ENCODE data around the gene SEPTIN14.
"Not testable (repeated sequence)": the region's sequence is repeated elsewhere in the genome, so short reads cannot be mapped to it uniquely, and the experiment has no call there.

Gene SEPTIN14

DNA sequence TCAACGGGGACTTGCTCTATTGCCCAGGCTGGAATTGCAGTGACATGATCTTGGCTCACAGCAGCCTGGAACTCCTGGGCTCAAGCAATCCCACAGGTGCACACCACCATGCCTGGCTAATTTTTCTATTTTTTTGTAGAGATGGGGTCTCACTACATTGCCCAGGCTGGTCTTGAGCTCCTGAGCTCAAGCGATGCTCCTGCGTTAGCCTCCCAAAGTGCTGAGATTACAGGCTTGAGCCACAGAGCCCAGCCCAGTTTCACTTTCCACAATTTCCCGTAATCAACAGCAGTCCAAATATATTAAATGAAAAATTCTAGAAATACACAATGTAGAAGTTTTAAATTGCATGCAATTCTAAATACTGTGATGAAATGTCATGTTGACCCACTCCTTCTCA, 24.0 kb downstream of the SEPTIN14 start:
- Mint-ChIP-seq H3K4me1 (ENCODE audit: low read depth) (no peaks in the 10 kb centered on the region), H3K4me3 (no peak overlapping the region), H3K36me3 (ENCODE audit: low read depth) (no peaks in the 10 kb centered on the region), H3K27me3 (ENCODE audit: low read depth) (no peaks in the 10 kb centered on the region), H3K27ac (no peak overlapping the region), H3K9me3 (no peaks in the 10 kb centered on the region)

GRCh38 chr7:55827577-55827976, 35.0 kb downstream of the SEPTIN14 start:
- Mint-ChIP-seq H3K4me1 (ENCODE audit: low read depth) (no peaks in the 10 kb centered on the region), H3K9me3 (peaks cover 40% of the 10 kb centered on the region), H3K4me3 (no peak overlapping the region), H3K36me3 (ENCODE audit: low read depth) (no peaks in the 10 kb centered on the region), H3K27me3 (ENCODE audit: low read depth) (no peaks in the 10 kb centered on the region), H3K27ac (no peak overlapping the region)

- peaks cover 22% of the 10 kb centered on the region for H3K9me3 Mint-ChIP-seq
- no peaks in the 10 kb centered on the region for H3K4me1 Mint-ChIP-seq (ENCODE audit: low read depth)
- no peak overlapping the region for H3K4me3 Mint-ChIP-seq
These were observed 43.9 kb downstream of the SEPTIN14 start for GRCh38 chr7:55818686-55819085.

GRCh38 chr7:55797260-55797659, 65.3 kb downstream of the SEPTIN14 start:
- not testable (repeated sequence) for H3K27ac Mint-ChIP-seq; H3K27me3 Mint-ChIP-seq (ENCODE audit: low read depth); H3K4me1 Mint-ChIP-seq (ENCODE audit: low read depth); H3K4me3 Mint-ChIP-seq; H3K36me3 Mint-ChIP-seq (ENCODE audit: low read depth)
- peaks cover 14% of the 10 kb centered on the region for H3K9me3 Mint-ChIP-seq

More at GRCh38 chr7:55818686-55819085, 43.9 kb downstream of the SEPTIN14 start:
- H3K27ac Mint-ChIP-seq = no peak overlapping the region
- H3K27me3 Mint-ChIP-seq (ENCODE audit: low read depth) = no peaks in the 10 kb centered on the region
- no peaks in the 10 kb centered on the region for H3K36me3 Mint-ChIP-seq (ENCODE audit: low read depth)

DNA sequence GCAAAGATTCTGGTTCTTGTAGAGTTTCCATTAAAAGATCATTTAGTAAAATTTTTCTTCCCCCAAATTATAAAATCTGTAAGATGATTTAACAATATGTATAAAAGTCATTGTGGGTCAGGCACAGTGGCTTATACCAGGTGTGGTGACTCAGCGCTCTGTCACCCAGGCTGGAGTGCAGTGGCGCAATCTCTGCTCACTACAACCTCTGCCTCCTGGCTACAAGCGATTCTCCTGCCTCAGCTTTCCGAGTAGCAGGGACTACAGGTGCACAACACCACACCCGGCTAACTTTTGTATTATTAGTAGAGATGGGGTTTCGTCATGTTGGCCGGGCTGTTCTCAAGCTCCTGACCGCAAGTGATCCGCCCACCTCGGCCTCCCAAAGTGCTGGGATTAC, 68.0 kb downstream of the SEPTIN14 start:
- Mint-ChIP-seq H3K27me3 (ENCODE audit: low read depth) (no peaks in the 10 kb centered on the region), H3K27ac (no peak overlapping the region), H3K36me3 (ENCODE audit: low read depth) (peaks cover 3% of the 10 kb centered on the region), H3K4me3 (no peak overlapping the region), H3K4me1 (ENCODE audit: low read depth) (no peaks in the 10 kb centered on the region), H3K9me3 (peaks cover 14% of the 10 kb centered on the region)

DNA sequence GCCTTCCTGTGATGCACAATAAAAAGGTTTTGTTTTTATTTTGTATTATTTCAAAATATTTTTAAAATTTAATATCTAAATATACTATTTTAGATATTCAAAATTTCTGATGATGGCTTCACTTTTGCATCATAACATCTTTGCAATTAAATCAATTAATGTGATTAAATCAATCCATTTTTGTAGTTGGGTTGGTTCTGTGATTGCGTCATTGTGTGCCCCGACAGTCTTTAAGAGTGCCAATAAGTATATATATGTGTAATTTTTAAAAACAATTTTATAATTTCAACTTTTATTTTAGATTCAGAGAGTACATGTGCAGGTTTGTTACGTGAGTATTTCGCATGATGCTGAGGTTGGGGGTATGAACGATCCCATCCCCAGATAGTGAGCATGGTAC, 70.5 kb downstream of the SEPTIN14 start:
- H3K27me3 Mint-ChIP-seq (ENCODE audit: low read depth) = no peaks in the 10 kb centered on the region

GRCh38 chr7:55787796-55788195, 74.8 kb downstream of the SEPTIN14 start:
- Mint-ChIP-seq H3K27me3 (ENCODE audit: low read depth) (no peaks in the 10 kb centered on the region), H3K4me3 (no peak overlapping the region), H3K36me3 (ENCODE audit: low read depth) (no peaks in the 10 kb centered on the region), H3K27ac (no peak overlapping the region), H3K9me3 (peaks cover 4% of the 10 kb centered on the region), H3K4me1 (ENCODE audit: low read depth) (no peaks in the 10 kb centered on the region)

More for the DNA sequence above, 70.5 kb downstream of the SEPTIN14 start:
- peaks cover 10% of the 10 kb centered on the region for H3K9me3 Mint-ChIP-seq
- H3K27ac Mint-ChIP-seq = no peak overlapping the region
- H3K36me3 Mint-ChIP-seq (ENCODE audit: low read depth) = peaks cover 1% of the 10 kb centered on the region
- H3K4me1 Mint-ChIP-seq (ENCODE audit: low read depth) = no peaks in the 10 kb centered on the region
- H3K4me3 Mint-ChIP-seq = no peak overlapping the region

DNA sequence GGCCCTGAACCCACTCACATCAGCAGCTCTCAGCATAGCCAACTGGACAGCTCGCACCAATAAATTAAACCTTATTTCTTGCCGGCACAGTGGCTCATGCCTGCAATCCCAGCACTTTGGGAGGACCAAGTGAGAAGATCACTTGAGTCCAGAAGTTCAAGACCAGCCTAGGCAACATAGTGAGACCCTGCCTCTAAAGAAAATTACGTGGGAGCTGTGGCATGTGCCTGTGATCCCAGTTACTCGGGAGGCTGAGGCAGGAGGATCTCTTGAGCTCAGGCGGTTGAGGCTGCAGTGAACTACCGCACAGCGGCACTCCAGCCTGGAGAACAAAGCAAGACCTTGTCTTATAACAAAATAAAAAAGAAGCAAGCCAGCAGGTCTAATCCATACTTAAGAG, 75.7 kb downstream of the SEPTIN14 start:
- Mint-ChIP-seq H3K4me3 (no peak overlapping the region), H3K36me3 (ENCODE audit: low read depth) (no peaks in the 10 kb centered on the region), H3K27ac (no peak overlapping the region)

DNA sequence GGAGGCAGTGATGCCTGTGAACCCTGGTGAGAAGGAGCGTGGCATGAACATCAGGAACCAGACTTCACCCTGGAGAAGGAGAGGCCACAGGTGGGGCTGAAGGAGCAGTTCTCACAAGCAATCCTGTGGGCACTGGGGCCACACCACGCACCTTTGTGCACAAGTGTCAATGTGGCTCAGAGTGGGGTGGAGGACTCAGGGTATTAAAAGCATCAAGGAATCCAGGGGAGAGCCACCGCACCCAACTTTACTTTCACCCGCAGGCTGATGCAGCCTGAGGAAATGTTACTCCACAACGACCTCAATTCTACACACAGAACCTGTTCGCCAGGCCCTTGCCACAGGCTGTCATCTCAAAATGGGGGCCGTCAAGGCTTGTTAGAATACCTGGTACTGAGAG, 77.1 kb downstream of the SEPTIN14 start:
- not testable (repeated sequence) for H3K9me3 Mint-ChIP-seq; H3K36me3 Mint-ChIP-seq (ENCODE audit: low read depth); H3K27me3 Mint-ChIP-seq (ENCODE audit: low read depth); H3K27ac Mint-ChIP-seq; H3K4me3 Mint-ChIP-seq; H3K4me1 Mint-ChIP-seq (ENCODE audit: low read depth)

More for the DNA sequence above, 75.7 kb downstream of the SEPTIN14 start:
- no peaks in the 10 kb centered on the region for H3K27me3 Mint-ChIP-seq (ENCODE audit: low read depth)
- peaks cover 4% of the 10 kb centered on the region for H3K9me3 Mint-ChIP-seq
- no peaks in the 10 kb centered on the region for H3K4me1 Mint-ChIP-seq (ENCODE audit: low read depth)

DNA sequence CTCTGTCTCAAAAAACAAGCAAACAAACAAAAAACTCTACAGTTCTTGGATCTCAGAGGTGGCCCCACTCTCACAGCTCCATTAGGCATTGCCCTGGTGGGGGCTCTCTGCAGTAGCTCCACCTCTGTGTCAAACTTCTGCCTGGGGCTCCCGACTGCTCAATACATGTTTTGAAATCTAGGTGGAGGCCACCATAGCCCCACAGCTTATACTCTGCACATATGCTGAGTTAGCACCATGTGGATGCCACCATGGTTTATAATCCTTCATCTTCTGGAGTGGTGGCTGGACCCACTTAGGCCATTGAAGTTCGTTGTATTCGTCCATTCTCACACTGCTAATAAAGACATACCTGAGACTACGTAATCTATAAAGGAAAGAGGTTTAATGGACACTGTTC, 78.4 kb downstream of the SEPTIN14 start:
- Mint-ChIP-seq H3K36me3 (ENCODE audit: low read depth) (no peaks in the 10 kb centered on the region), H3K9me3 (peaks cover 4% of the 10 kb centered on the region), H3K27me3 (ENCODE audit: low read depth) (no peaks in the 10 kb centered on the region), H3K27ac (no peak overlapping the region), H3K4me1 (ENCODE audit: low read depth) (no peaks in the 10 kb centered on the region), H3K4me3 (no peak overlapping the region)

DNA sequence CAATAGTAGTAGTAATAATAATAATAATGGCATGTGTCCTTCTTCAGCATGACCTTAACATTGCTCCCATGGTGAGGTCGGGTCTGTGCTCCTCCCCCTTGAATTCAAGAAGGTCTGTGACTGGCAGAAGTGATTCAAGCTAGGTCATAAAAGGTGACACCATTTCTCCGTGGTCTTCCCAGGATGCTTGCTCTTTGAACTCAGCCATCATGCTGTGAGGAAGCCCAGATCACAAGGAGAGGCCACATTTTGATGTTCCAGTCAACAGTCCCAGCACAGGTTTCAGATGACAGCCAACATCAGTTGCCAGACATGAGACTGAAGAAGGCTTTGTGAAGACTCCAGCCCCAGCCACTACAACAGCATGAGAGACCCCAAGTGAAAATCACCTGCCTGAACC, 83.9 kb downstream of the SEPTIN14 start:
- Mint-ChIP-seq H3K27ac (no peak overlapping the region), H3K4me1 (ENCODE audit: low read depth) (no peaks in the 10 kb centered on the region), H3K36me3 (ENCODE audit: low read depth) (no peaks in the 10 kb centered on the region), H3K9me3 (no peaks in the 10 kb centered on the region), H3K27me3 (ENCODE audit: low read depth) (no peaks in the 10 kb centered on the region), H3K4me3 (no peak overlapping the region)

DNA sequence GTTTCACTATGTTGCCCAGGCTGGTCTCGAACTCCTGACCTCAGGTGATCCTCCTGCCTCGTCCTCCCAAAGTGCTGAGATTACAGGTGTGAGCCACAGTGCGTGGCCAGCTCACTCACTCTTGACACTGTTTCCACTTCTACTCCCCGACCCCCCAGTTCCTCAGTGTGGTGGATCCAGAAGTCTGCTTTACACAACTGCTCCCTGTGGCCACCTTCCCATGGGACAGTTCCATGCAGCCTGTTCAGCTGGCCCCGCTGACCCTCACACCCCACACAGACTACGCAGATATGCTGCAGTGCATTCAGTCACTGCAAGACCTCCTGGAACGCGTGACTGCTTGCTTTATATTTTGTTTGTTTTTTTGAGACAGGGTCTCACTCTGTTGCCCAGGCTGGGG, 86.4 kb downstream of the SEPTIN14 start:
- Mint-ChIP-seq H3K9me3 (no peaks in the 10 kb centered on the region), H3K36me3 (ENCODE audit: low read depth) (peaks cover 4% of the 10 kb centered on the region), H3K4me3 (no peak overlapping the region), H3K27ac (no peak overlapping the region), H3K4me1 (ENCODE audit: low read depth) (no peaks in the 10 kb centered on the region), H3K27me3 (ENCODE audit: low read depth) (no peaks in the 10 kb centered on the region)

- no peak overlapping the region for H3K4me3 Mint-ChIP-seq
- no peaks in the 10 kb centered on the region for H3K27me3 Mint-ChIP-seq (ENCODE audit: low read depth)
- H3K36me3 Mint-ChIP-seq (ENCODE audit: low read depth) = peaks cover 4% of the 10 kb centered on the region
These were observed 87.5 kb downstream of the SEPTIN14 start for GRCh38 chr7:55775051-55775420.

DNA sequence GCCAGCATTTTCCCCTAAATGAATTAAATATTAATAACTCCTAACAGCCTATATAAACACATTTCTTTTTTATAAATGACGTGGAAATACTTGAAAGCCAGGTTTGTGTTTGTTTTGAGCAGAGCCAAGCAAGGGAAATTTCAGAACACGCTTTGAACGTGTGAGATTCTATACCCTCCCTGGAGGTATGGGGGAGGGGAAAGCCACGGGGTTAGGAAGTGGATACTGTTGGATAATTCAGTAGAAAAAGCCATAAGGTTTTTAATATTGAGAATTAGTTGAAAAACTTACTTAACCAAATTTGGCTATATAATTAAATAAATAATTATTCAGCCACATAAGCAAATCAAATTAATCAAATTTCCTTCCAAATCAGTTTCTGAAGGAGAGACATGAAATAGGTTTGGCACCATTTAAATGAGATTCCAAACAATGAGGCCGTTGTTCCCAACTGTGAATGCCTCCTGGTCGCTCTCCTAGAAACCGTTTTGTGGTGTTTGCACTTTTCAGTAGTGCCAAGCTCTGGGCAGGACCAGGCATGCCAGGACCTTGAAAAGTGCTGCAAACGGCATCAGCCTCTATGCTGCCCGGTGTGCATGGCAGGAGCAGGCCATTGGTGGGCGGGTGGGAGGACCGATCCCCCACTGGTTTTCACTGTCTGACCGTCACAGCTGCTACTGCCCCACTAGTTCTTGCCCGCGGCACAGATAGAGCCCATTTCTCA, 88.1 kb downstream of the SEPTIN14 start:
- Mint-ChIP-seq H3K27me3 (ENCODE audit: low read depth) (no peaks in the 10 kb centered on the region), H3K4me3 (no peak overlapping the region), H3K27ac (no peak overlapping the region), H3K9me3 (no peaks in the 10 kb centered on the region), H3K36me3 (ENCODE audit: low read depth) (peaks cover 4% of the 10 kb centered on the region), H3K4me1 (ENCODE audit: low read depth) (no peaks in the 10 kb centered on the region)

More at GRCh38 chr7:55775051-55775420, 87.5 kb downstream of the SEPTIN14 start:
- Mint-ChIP-seq H3K4me1 (ENCODE audit: low read depth) (no peaks in the 10 kb centered on the region), H3K9me3 (no peaks in the 10 kb centered on the region), H3K27ac (no peak overlapping the region)

GRCh38 chr7:55770778-55771177, 91.8 kb downstream of the SEPTIN14 start:
- Mint-ChIP-seq H3K27me3 (ENCODE audit: low read depth) (no peaks in the 10 kb centered on the region), H3K27ac (no peak overlapping the region), H3K36me3 (ENCODE audit: low read depth) (peaks cover 4% of the 10 kb centered on the region), H3K9me3 (no peaks in the 10 kb centered on the region), H3K4me1 (ENCODE audit: low read depth) (no peaks in the 10 kb centered on the region), H3K4me3 (no peak overlapping the region)
